ENCODE results near the gene DIP2C. TPM values are rescaled to one million over a fixed set of nuclear protein-coding genes. Genes with fewer than 3 reads are reported as not detected.
A peak's percentile ranks its signal among the peaks of the same experiment; 100 is the strongest.

Gene DIP2C
- total RNA-seq, 1 donor from 2014 or later, result 0.53 TPM

DNA sequence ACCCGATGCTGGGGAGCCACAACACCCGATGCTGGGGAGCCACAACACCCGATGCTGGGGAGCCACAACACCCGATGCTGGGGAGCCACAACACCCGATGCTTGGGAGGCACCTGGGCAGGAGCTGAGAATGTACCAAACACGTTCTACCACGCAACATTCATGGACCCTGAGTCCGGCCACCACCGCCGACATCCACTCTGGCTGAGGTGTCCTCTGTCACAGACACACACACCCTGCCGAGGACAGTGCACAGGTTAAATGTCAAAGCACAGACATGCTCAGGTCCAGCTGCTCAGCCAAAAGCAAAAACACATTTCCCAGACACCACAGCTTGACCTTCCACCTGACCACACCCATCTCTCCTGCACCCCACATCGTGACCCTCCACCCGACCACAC, 148.4 kb downstream of the DIP2C start:
- DNase-seq (ENCODE audit: low read depth), result no peak
- H3K4me3 ChIP-seq (ENCODE audit: low read depth, low read length), result no peak overlapping the region
- no peaks in the 10 kb centered on the region for H3K27me3 ChIP-seq (ENCODE audit: control insufficient read depth, insufficient read depth, low read length)
- TF ChIP-seq, protein P1, sequence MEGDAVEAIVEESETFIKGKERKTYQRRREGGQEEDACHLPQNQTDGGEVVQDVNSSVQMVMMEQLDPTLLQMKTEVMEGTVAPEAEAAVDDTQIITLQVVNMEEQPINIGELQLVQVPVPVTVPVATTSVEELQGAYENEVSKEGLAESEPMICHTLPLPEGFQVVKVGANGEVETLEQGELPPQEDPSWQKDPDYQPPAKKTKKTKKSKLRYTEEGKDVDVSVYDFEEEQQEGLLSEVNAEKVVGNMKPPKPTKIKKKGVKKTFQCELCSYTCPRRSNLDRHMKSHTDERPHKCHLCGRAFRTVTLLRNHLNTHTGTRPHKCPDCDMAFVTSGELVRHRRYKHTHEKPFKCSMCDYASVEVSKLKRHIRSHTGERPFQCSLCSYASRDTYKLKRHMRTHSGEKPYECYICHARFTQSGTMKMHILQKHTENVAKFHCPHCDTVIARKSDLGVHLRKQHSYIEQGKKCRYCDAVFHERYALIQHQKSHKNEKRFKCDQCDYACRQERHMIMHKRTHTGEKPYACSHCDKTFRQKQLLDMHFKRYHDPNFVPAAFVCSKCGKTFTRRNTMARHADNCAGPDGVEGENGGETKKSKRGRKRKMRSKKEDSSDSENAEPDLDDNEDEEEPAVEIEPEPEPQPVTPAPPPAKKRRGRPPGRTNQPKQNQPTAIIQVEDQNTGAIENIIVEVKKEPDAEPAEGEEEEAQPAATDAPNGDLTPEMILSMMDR (IDR thresholded peaks at IDR 0.05; ENCODE audit: insufficient read depth, low read length, severe bottlenecking), result no peak
- no peak for FAIRE-seq
- H3K36me3 ChIP-seq (ENCODE audit: control insufficient read depth, insufficient read depth, low read length), result no peaks in the 10 kb centered on the region

DNA sequence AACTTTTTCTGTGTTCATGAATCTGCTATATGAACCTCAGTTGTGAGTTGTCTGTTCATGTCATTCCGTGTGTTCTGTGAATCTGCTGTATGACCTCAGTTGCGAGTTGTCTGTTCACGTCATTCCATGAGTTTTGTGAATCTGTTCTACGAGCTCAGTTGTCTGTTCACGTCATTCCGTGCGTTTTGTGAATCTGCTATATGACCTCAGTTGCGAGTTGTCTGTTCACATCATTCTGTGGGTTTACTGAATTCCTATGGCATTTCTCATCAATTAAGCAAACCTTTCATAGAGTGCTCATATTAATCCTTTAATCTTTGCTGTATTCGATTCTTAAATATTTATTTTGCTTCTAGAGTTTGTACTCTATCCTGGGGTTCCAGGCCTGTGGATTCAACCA, 150.6 kb downstream of the DIP2C start:
- FAIRE-seq (peak; percentile 60), DNase-seq (ENCODE audit: low read depth) (peak; percentile 34)
- Histone ChIP-seq H3K4me3 (ENCODE audit: low read depth, low read length) (no peak overlapping the region), H3K36me3 (ENCODE audit: control insufficient read depth, insufficient read depth, low read length) (no peaks in the 10 kb centered on the region), H3K27me3 (ENCODE audit: control insufficient read depth, insufficient read depth, low read length) (no peaks in the 10 kb centered on the region)
- TF ChIP-seq, protein P1 (IDR thresholded peaks at IDR 0.05; ENCODE audit: insufficient read depth, low read length, severe bottlenecking), result no peak

DNA sequence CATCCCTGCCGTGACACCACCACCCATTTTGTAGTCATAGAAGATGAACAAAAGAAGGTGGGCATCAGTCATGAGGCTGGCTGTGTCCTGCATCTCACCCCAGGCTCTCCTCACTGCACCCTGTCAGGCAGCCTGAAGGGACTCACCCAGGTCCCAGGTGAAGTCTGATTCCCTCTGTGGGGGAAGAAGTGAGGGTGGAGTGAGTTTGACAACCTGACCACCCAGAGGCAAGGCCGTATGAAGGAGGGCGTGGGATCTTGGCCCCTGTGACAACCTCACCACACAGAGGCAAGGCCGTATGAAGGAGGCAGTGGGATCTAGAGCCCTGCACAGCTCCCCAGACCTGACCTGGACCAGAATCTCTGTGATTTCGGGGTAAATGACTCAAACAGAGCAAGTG, 152.5 kb downstream of the DIP2C start:
- H3K4me3 ChIP-seq (ENCODE audit: low read depth, low read length), result no peak overlapping the region
- FAIRE-seq (no peak), DNase-seq (ENCODE audit: low read depth) (no peak)
- H3K36me3 ChIP-seq (ENCODE audit: control insufficient read depth, insufficient read depth, low read length), result no peaks in the 10 kb centered on the region
- TF ChIP-seq, protein P1 (IDR thresholded peaks at IDR 0.05; ENCODE audit: insufficient read depth, low read length, severe bottlenecking), result no peak
- no peaks in the 10 kb centered on the region for H3K27me3 ChIP-seq (ENCODE audit: control insufficient read depth, insufficient read depth, low read length)

DNA sequence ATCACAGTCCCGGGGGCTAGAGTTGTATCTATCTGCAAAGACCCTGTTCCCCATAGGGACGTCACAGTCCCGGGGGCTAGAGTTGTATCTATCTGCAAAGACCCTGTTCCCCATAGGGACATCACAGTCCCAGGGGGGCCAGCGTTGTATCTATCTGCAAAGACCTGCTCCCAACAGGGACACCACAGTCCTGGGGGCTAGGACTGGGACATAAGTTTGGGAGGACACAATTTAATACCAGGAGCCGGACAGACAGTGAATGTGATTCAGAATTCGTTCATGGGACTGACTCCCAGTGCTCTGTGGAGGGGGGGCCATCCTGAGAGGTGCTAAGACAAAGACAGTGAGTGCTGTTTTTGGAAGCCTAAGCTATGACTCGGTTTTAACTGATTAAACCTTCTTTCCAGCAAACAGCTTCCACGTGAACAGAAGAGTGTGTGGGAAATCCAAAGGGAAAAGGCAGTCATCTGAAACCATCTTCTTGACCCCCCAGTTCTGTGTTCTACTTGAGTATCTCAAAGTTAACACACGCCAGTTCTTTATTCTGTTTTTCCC, 153.0 kb downstream of the DIP2C start:
- H3K4me3 ChIP-seq (ENCODE audit: low read depth, low read length), result no peak overlapping the region
- no peaks in the 10 kb centered on the region for H3K36me3 ChIP-seq (ENCODE audit: control insufficient read depth, insufficient read depth, low read length)
- no peaks in the 10 kb centered on the region for H3K27me3 ChIP-seq (ENCODE audit: control insufficient read depth, insufficient read depth, low read length)
- DNase-seq (ENCODE audit: low read depth) (no peak), FAIRE-seq (no peak)
- TF ChIP-seq, protein P1 (IDR thresholded peaks at IDR 0.05; ENCODE audit: insufficient read depth, low read length, severe bottlenecking), result no peak

DNA sequence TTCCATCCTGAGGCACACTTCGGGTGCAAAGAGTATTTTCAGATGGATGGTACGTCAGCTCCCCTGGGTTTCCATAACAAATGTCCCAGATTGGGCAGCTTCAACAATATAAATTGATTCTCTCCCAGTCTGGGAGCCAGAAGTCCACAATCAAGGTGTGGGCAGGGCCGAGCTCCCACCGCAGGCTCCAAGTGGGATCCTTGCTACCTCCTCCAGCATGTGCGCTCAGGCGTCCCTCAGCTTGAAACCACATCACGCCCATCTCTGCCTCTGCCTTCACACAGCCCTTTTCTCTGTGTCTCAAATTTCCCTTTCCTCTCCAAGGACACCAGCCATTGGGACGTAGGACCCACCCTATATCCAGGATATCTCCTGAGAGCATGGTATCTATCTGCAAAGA, 153.5 kb downstream of the DIP2C start:
- FAIRE-seq, result no peak
- Histone ChIP-seq H3K4me3 (ENCODE audit: low read depth, low read length) (no peak overlapping the region), H3K27me3 (ENCODE audit: control insufficient read depth, insufficient read depth, low read length) (no peaks in the 10 kb centered on the region), H3K36me3 (ENCODE audit: control insufficient read depth, insufficient read depth, low read length) (no peaks in the 10 kb centered on the region)
- no peak for DNase-seq (ENCODE audit: low read depth)
- TF ChIP-seq, protein P1 (IDR thresholded peaks at IDR 0.05; ENCODE audit: insufficient read depth, low read length, severe bottlenecking), result no peak

DNA sequence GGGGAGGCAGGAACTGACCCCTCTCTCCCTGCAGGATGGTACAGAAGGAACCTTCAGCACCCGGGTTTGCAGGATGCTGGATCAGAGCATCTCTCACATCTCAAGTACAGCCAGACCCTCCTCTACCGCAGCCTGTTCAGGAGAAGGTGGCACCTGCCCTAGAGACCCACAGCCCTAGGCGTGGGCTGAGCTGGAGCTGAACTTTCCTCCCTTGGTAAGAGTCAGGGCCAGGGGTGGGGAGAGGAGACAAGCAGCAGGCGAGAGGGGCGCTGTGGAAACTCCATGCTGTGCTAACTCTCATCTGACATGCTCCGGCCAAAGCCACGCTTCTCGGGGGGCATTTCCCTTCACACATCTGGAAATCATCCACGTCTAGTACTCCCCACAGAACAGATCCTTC, 154.4 kb downstream of the DIP2C start:
- Histone ChIP-seq H3K4me3 (ENCODE audit: low read depth, low read length) (no peak overlapping the region), H3K27me3 (ENCODE audit: control insufficient read depth, insufficient read depth, low read length) (no peaks in the 10 kb centered on the region), H3K36me3 (ENCODE audit: control insufficient read depth, insufficient read depth, low read length) (no peaks in the 10 kb centered on the region)
- no peak for DNase-seq (ENCODE audit: low read depth)
- FAIRE-seq, result no peak
- TF ChIP-seq, protein P1 (IDR thresholded peaks at IDR 0.05; ENCODE audit: insufficient read depth, low read length, severe bottlenecking), result no peak

All from bronchial epithelial cell (primary cell).